Stimulated activated CD8-positive, alpha-beta memory T cell treated with anti-CD3 and anti-CD28 coated beads, Interleukin-7, amount 100 ng/mL, for 1 hour (primary cell): Measurements from ENCODE around the gene CFAP100.

Experiments used
- DNase-seq, 2 donors: peaks; one replicate each; pipeline ENCODE4 v3.0.0-alpha.2; 2020; ENCODE audit warnings: low read depth in 2 of 2

CFAP100 gene

GRCh38 chr3:126460381-126460780, 65.7 kb downstream of the CFAP100 start:
- no peak for DNase-seq

- no peak for DNase-seq
Observed at GRCh38 chr3:126461450-126462070, 66.9 kb downstream of the CFAP100 start.

GRCh38 chr3:126463521-126463920, 68.8 kb downstream of the CFAP100 start:
- no peak for DNase-seq

GRCh38 chr3:126464093-126464492, 69.4 kb downstream of the CFAP100 start:
- DNase-seq: no peak

- no peak for DNase-seq
Observed at GRCh38 chr3:126464494-126464893, 69.8 kb downstream of the CFAP100 start.

- DNase-seq: no peak
Observed at GRCh38 chr3:126464997-126465396, 70.3 kb downstream of the CFAP100 start.

- DNase-seq: no peak
Observed at GRCh38 chr3:126465928-126466544, 71.3 kb downstream of the CFAP100 start.

GRCh38 chr3:126466886-126467610, 72.3 kb downstream of the CFAP100 start:
- no peak for DNase-seq

GRCh38 chr3:126467611-126467955, 72.9 kb downstream of the CFAP100 start:
- DNase-seq: no peak

GRCh38 chr3:126468028-126468891, 73.6 kb downstream of the CFAP100 start:
- no peak for DNase-seq

- no peak for DNase-seq
Observed at GRCh38 chr3:126469479-126469878, 74.8 kb downstream of the CFAP100 start.

- DNase-seq: no peak
Observed at GRCh38 chr3:126472277-126473006, 77.7 kb downstream of the CFAP100 start.

- DNase-seq: no peak
Observed at GRCh38 chr3:126473292-126474168, 78.8 kb downstream of the CFAP100 start.

GRCh38 chr3:126474498-126475412, 80.0 kb downstream of the CFAP100 start:
- DNase-seq: no peak

GRCh38 chr3:126475413-126476114, 80.9 kb downstream of the CFAP100 start, which contains the start of gene ZXDC:
ZXDC (minus strand) TSS chr3:126475891; CDS start chr3:126475865, 26 bp downstream.
- peak; percentile 87 to 88 for DNase-seq

GRCh38 chr3:126476166-126477060, 81.7 kb downstream of the CFAP100 start:
- no peak for DNase-seq

- no peak for DNase-seq
Observed at GRCh38 chr3:126477061-126477380, 82.3 kb downstream of the CFAP100 start.
